Fibroblast of lung (primary cell): ENCODE measurements around the gene KRT4. TPM values are rescaled to one million over a fixed set of nuclear protein-coding genes. Genes with fewer than 3 reads are reported as not detected.
A peak's percentile ranks its signal among the peaks of the same experiment; 100 is the strongest.
"Not testable (repeated sequence)": the region's sequence is repeated elsewhere in the genome, so short reads cannot be mapped to it uniquely, and the experiment has no call there.

ENCODE experiments used
- DNase-seq, 2 donors: peaks; one replicate each; pipeline versions ENCODE4 v3.0.0 to v3.0.0-alpha.2; 2010; ENCODE audit warnings: low read depth in 2 of 2
- H2AFZ ChIP-seq: 2 replicates; pipeline ENCODE4 v1.5.1; 2012; ENCODE audit warnings: low read length, control low read depth, inconsistent platforms
- H3K27ac ChIP-seq: 2 replicates; pipeline ENCODE4 v1.5.1; 2011; ENCODE audit warnings: low read length, control low read depth; ENCODE audit not compliant: insufficient read depth
- H3K27me3 ChIP-seq: 2 replicates; pipeline ENCODE4 v1.5.1; 2011; ENCODE audit warnings: mild to moderate bottlenecking, low read length; ENCODE audit not compliant: control insufficient read depth, insufficient read depth
- H3K36me3 ChIP-seq: 2 replicates; pipeline ENCODE4 v1.5.1; 2011; ENCODE audit warnings: low read length; ENCODE audit not compliant: control insufficient read depth, insufficient read depth
- H3K4me1 ChIP-seq: 2 replicates; pipeline ENCODE4 v1.5.1; 2011; ENCODE audit warnings: low read length; ENCODE audit not compliant: control insufficient read depth, insufficient read depth; ENCODE audit errors: extremely low read depth
- H3K4me2 ChIP-seq: 2 replicates; pipeline ENCODE4 v1.5.1; 2011; ENCODE audit warnings: low read length, control low read depth; ENCODE audit not compliant: insufficient read depth; ENCODE audit errors: extremely low read depth
- H3K4me3 ChIP-seq, 4 experiments: fragments of 200-600 bp in 1 of 4; sonication (generic) in 1 of 4; replicated peaks in 1 of 4; 2 replicates each; pipeline ENCODE4 v1.5.1; 2011 to 2016; ENCODE audit warnings: low read length in 4 of 4, low read depth in 3 of 4, mild to moderate bottlenecking in 3 of 4, control low read depth in 2 of 4, inconsistent platforms in 1 of 4, mixed read lengths in 1 of 4; ENCODE audit not compliant: insufficient read depth in 1 of 4; ENCODE audit errors: control extremely low read depth in 1 of 4
- H3K79me2 ChIP-seq: 2 replicates; pipeline ENCODE4 v1.5.1; 2012; ENCODE audit warnings: mild to moderate bottlenecking, low read length, inconsistent platforms; ENCODE audit not compliant: control insufficient read depth, insufficient read depth
- H3K9ac ChIP-seq: 2 replicates; pipeline ENCODE4 v1.5.1; 2011; ENCODE audit warnings: mild to moderate bottlenecking, low read length, control low read depth; ENCODE audit not compliant: insufficient read depth
- H3K9me3 ChIP-seq: 2 replicates; pipeline ENCODE4 v1.5.1; 2012; ENCODE audit warnings: low read depth, low read length; ENCODE audit not compliant: control insufficient read depth, insufficient read depth
- H4K20me1 ChIP-seq: 2 replicates; pipeline ENCODE4 v1.5.1; 2011; ENCODE audit warnings: low read length; ENCODE audit not compliant: control insufficient read depth, insufficient read depth; ENCODE audit errors: extremely low read depth
- CTCF ChIP-seq, 2 donors: IDR thresholded peaks in 1 of 2; conservative IDR thresholded peaks in 1 of 2; 1 replicate in 1 of 2; 2 replicates in 1 of 2; pipeline ENCODE4 v1.5.1; 2011 to 2012; ENCODE audit warnings: low read length in 2 of 2, control low read depth in 1 of 2, inconsistent platforms in 1 of 2, low read depth in 1 of 2, mild to moderate bottlenecking in 1 of 2
- EZH2 ChIP-seq: IDR thresholded peaks from 2 replicates; pipeline ENCODE4 v1.5.1; 2012; ENCODE audit warnings: low read length, control low read depth, mild to moderate bottlenecking; ENCODE audit errors: missing control alignments
- polyA plus RNA-seq, 2 donors: library from polyadenylated mRNA; depleted of rRNA in 1 of 2; stranded (reverse) in 1 of 2; unstranded in 1 of 2; fragments of >200 nt; gene quantifications; 2 replicates each; pipeline ENCODE4 v1.2.1, GENCODE V29; 2011 to 2012; ENCODE audit warnings: missing spikeins in 1 of 2
- total RNA-seq: library from RNA; depleted of rRNA; stranded (reverse); fragments of >200 nt; gene quantifications from 2 replicates; pipeline ENCODE4 v1.2.1, GENCODE V29; 2014

KRT4 gene
- total and polyA plus RNA-seq, 2 donors (not counting 1 experiment from before 2014, with no cell fraction given): under 0.01 to 0.23 TPM

- no peaks in the 10 kb centered on the region for H3K27me3 ChIP-seq
- no peak overlapping the region for H3K9ac ChIP-seq
- DNase-seq: peak; percentile 27 to 62
- H2AFZ ChIP-seq: no peak overlapping the region
- H4K20me1 ChIP-seq: no peaks in the 10 kb centered on the region
- TF ChIP-seq EZH2: no peak
- TF ChIP-seq CTCF (conservative IDR thresholded peaks at IDR 0.05 in 1 of 2, IDR thresholded peaks at IDR 0.05 in 1 of 2; ENCODE audit: low read depth in 1 of 2, low read length in 2 of 2): no peak
- H3K4me3 ChIP-seq: no peak overlapping the region
- H3K4me1 ChIP-seq: no peaks in the 10 kb centered on the region
- no peak overlapping the region for H3K27ac ChIP-seq
- H3K79me2 ChIP-seq: no peaks in the 10 kb centered on the region
- no peaks in the 10 kb centered on the region for H3K36me3 ChIP-seq
- no peaks in the 10 kb centered on the region for H3K9me3 ChIP-seq
- no peak overlapping the region for H3K4me2 ChIP-seq
Measured at GRCh38 chr12:52860102-52860823, 46.3 kb upstream of the KRT4 start.

- TF ChIP-seq EZH2 (no peak), CTCF (conservative IDR thresholded peaks at IDR 0.05 in 1 of 2, IDR thresholded peaks at IDR 0.05 in 1 of 2; ENCODE audit: low read depth in 1 of 2, low read length in 2 of 2) (no peak)
- H3K9me3 ChIP-seq: no peaks in the 10 kb centered on the region
- H3K9ac ChIP-seq: no peak overlapping the region
- H3K27me3 ChIP-seq: no peaks in the 10 kb centered on the region
- H3K4me2 ChIP-seq: no peak overlapping the region
- H2AFZ ChIP-seq: no peak overlapping the region
- H3K4me3 ChIP-seq: no peak overlapping the region
- DNase-seq: no peak
- no peaks in the 10 kb centered on the region for H3K36me3 ChIP-seq
- no peaks in the 10 kb centered on the region for H3K4me1 ChIP-seq
- no peaks in the 10 kb centered on the region for H4K20me1 ChIP-seq
- H3K27ac ChIP-seq: no peak overlapping the region
- H3K79me2 ChIP-seq: no peaks in the 10 kb centered on the region
Measured at GRCh38 chr12:52857500-52857899, 43.6 kb upstream of the KRT4 start.

- H3K9me3 ChIP-seq: no peaks in the 10 kb centered on the region
- H4K20me1 ChIP-seq: no peaks in the 10 kb centered on the region
- no peak overlapping the region for H3K27ac ChIP-seq
- no peak for DNase-seq
- no peak overlapping the region for H3K4me2 ChIP-seq
- no peaks in the 10 kb centered on the region for H3K4me1 ChIP-seq
- H2AFZ ChIP-seq: no peak overlapping the region
- TF ChIP-seq CTCF (conservative IDR thresholded peaks at IDR 0.05 in 1 of 2, IDR thresholded peaks at IDR 0.05 in 1 of 2; ENCODE audit: low read depth in 1 of 2, low read length in 2 of 2) (no peak), EZH2 (no peak)
- H3K9ac ChIP-seq: no peak overlapping the region
- peaks cover 1% of the 10 kb centered on the region for H3K27me3 ChIP-seq
- no peak overlapping the region for H3K4me3 ChIP-seq
- no peaks in the 10 kb centered on the region for H3K79me2 ChIP-seq
- no peaks in the 10 kb centered on the region for H3K36me3 ChIP-seq
Measured at GRCh38 chr12:52856787-52857186, 42.9 kb upstream of the KRT4 start.

- not testable (repeated sequence) for H3K4me2 ChIP-seq, H3K27ac ChIP-seq, DNase-seq, H3K9ac ChIP-seq, H3K9me3 ChIP-seq, H3K27me3 ChIP-seq, H4K20me1 ChIP-seq, H2AFZ ChIP-seq, H3K4me1 ChIP-seq, H3K79me2 ChIP-seq, H3K36me3 ChIP-seq, H3K4me3 ChIP-seq
Measured at GRCh38 chr12:52856077-52856476, 42.2 kb upstream of the KRT4 start.
